AG09309 (cell line): ENCODE measurements around the gene RFX8.

Experiments used
- DNase-seq: peaks from one replicate; pipeline ENCODE4 v3.0.0-alpha.2; 2010; ENCODE audit warnings: low read depth
- H3K4me3 ChIP-seq: 2 replicates; pipeline ENCODE4 v1.5.1; 2011; ENCODE audit warnings: mild to moderate bottlenecking, low read depth, low read length, moderate library complexity; ENCODE audit not compliant: control insufficient read depth
- CTCF ChIP-seq: IDR thresholded peaks from 2 replicates; pipeline ENCODE4 v1.5.1; 2011; ENCODE audit warnings: mild to moderate bottlenecking, low read depth, low read length, inconsistent platforms; ENCODE audit not compliant: insufficient read depth, control insufficient read depth; ENCODE audit errors: missing control alignments

The RFX8 gene

GRCh38 chr2:101418460-101419095, 56.3 kb downstream of the RFX8 start:
- no peak for DNase-seq
- no peak overlapping the region for H3K4me3 ChIP-seq
- no peak for TF ChIP-seq CTCF

GRCh38 chr2:101416609-101417008, 58.3 kb downstream of the RFX8 start:
- no peak overlapping the region for H3K4me3 ChIP-seq
- no peak for TF ChIP-seq CTCF
- DNase-seq = no peak

- no peak for TF ChIP-seq CTCF
- DNase-seq = no peak
- H3K4me3 ChIP-seq = no peak overlapping the region
These were observed 59.0 kb downstream of the RFX8 start for GRCh38 chr2:101415884-101416283.

GRCh38 chr2:101415220-101415619, 59.7 kb downstream of the RFX8 start:
- TF ChIP-seq CTCF = no peak
- DNase-seq = no peak
- H3K4me3 ChIP-seq = no peak overlapping the region

- DNase-seq = no peak
- TF ChIP-seq CTCF = no peak
- H3K4me3 ChIP-seq = no peak overlapping the region
These were observed 62.7 kb downstream of the RFX8 start for GRCh38 chr2:101412092-101412694.

GRCh38 chr2:101410746-101411145, 64.2 kb downstream of the RFX8 start:
- no peak for TF ChIP-seq CTCF
- no peak overlapping the region for H3K4me3 ChIP-seq
- no peak for DNase-seq

- no peak for TF ChIP-seq CTCF
- no peak for DNase-seq
- no peak overlapping the region for H3K4me3 ChIP-seq
These were observed 64.8 kb downstream of the RFX8 start for GRCh38 chr2:101410114-101410513.
